Adrenal gland (tissue), 5 donors: ENCODE results near the gene HINFP.

Source experiments
- CTCF ChIP-seq, 6 experiments: fragments of 450-650 bp in 4 of 6; fragments of 200-600 bp in 2 of 6; sonication (generic) in 1 of 6; IDR thresholded peaks; 1 replicate in 5 of 6; 2 replicates in 1 of 6; pipeline versions ENCODE4 v1.5.1 to v1.8.0; 2016 to 2021; ENCODE audit warnings: antibody characterized with exemption in 6 of 6, mild to moderate bottlenecking in 2 of 6, moderate library complexity in 1 of 6
- POLR2A ChIP-seq, 2 donors: fragments of 450-650 bp; IDR thresholded peaks; one replicate each; pipeline ENCODE4 v1.6.1; 2017; ENCODE audit warnings: antibody characterized with exemption in 2 of 2, mild to moderate bottlenecking in 2 of 2, moderate library complexity in 1 of 2
- donor health status: DM: no; HTN: no; CAD: no.

GRCh38 chr11:119149018-119149785 lies 27.8 kb downstream of the HINFP start, which contains the start of gene ABCG4:
- TF ChIP-seq CTCF (IDR thresholded peaks at IDR 0.05) (no peak), POLR2A (IDR thresholded peaks at IDR 0.05) (no peak)
